GM10248 (cell line): ENCODE measurements around the gene PER3.

Source experiments
- CTCF ChIA-PET: fragments of 300-600 bp; sonication (Branson Sonifier 250); formaldehyde crosslinking; extraction: SDS; loops from one replicate; lab custom pipeline; 2021; ENCODE audit warnings: antibody characterized with exemption; lab: Yijun Ruan, JAX
- POLR2A ChIA-PET: fragments of 350-650 bp; sonication (Branson Sonifier 250); formaldehyde crosslinking; extraction: SDS; loops from one replicate; lab custom pipeline; 2020; ENCODE audit warnings: antibody characterized with exemption; lab: Yijun Ruan, JAX
- DNase-seq: peaks from one replicate; pipeline ENCODE4 v3.0.0; 2012; ENCODE audit errors: extremely low spot score
- TF ChIP-seq, protein P1 (sequence below): IDR thresholded peaks from 2 replicates; pipeline ENCODE4 v1.5.1; 2012; ENCODE audit warnings: mild to moderate bottlenecking, low read depth; ENCODE audit errors: extremely low read depth, missing control alignments, control extremely low read depth

Gene PER3

DNA sequence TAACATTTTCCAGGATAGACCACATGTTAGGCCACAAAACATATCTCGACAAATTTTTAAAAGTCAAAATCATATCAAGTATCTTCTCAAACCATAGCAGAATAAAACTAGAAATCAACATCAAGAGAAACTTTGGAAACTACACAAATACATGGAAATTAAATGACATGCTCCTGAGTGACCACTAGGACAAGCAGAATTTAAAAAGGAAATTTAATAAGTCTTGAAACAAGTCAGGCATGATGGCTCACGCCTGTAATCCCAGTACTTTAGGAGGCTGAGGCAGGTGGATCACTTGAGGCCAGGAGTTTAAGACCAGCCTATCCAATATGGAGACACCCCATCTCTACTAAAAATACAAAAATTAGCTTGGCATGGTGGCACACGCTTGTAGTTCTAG is 95.1 kb downstream of the PER3 start:
- ChIA-PET POLR2A (no interaction called here), CTCF (no interaction called here)
- TF ChIP-seq, protein P1, sequence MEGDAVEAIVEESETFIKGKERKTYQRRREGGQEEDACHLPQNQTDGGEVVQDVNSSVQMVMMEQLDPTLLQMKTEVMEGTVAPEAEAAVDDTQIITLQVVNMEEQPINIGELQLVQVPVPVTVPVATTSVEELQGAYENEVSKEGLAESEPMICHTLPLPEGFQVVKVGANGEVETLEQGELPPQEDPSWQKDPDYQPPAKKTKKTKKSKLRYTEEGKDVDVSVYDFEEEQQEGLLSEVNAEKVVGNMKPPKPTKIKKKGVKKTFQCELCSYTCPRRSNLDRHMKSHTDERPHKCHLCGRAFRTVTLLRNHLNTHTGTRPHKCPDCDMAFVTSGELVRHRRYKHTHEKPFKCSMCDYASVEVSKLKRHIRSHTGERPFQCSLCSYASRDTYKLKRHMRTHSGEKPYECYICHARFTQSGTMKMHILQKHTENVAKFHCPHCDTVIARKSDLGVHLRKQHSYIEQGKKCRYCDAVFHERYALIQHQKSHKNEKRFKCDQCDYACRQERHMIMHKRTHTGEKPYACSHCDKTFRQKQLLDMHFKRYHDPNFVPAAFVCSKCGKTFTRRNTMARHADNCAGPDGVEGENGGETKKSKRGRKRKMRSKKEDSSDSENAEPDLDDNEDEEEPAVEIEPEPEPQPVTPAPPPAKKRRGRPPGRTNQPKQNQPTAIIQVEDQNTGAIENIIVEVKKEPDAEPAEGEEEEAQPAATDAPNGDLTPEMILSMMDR, result no peak
- no peak for DNase-seq

DNA sequence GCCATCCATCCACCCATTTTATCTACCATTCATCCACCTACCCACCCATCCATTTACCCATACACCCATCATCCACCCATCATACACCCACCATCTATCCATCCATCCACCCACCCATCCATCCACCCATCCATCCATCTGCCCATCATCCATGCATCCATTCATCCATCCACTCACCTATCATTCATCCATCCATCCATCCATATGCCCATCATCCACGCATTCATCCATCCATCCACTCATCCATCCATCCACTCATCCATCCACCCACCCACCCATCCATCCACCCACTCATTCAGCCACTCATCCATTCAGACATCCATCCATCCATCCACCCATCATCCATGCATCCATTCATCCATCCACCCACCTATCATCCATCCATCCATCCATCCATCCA is 100.7 kb downstream of the PER3 start:
- POLR2A ChIA-PET, result no interaction called here
- CTCF ChIA-PET, result no interaction called here
- TF ChIP-seq, protein P1, result no peak
- DNase-seq, result no peak

DNA sequence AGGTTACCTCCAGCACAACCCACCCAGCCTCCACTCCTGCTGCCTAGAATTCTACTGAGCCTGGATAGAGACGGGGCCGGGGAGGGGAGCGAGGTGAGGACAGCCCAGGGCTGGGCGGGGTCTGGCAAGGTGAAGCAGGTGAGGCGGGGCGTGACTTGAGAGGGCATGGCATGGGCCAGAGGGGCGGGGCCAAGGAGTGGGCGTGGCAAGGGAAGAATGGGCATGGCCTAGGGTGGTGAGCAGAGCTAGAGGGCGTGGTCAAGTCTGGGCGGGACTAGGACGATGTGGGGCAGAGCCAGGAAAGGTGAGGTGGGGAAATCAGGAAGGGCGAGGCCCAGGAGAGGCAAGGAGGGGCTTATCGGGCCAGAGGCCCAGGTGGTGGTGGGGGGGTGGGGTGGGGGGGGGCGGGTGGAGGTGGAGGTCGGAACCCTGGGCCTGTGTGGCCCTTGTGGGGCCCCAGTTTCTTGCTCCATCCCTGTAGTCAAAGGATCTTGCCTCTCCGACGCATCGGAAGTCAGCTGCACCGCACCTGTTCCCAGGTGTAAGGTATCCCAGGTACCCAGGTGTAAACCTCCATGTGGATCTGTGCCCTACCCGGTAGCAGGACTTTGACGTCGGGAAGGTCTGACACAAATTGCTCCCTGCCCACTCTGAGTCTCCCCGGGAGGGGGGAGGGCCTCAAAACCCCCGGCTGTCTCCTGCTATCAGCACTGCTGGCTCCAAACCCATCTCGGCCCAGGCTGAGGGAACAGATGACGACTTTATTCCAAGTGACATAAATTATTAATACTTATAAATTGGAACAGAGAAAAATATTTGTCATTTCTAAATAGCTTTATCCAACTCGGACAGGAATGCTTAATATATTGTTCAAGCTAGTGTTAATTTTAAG is 101.7 kb downstream of the PER3 start:
- POLR2A ChIA-PET, result no interaction called here
- CTCF ChIA-PET, result interaction anchor here (1.4 kb wide), 1 partner anchor 14 kb away, joined by 4 read pairs; no protein-coding TSS in a partner anchor
- DNase-seq, result no peak
- TF ChIP-seq, protein P1, result no peak

DNA sequence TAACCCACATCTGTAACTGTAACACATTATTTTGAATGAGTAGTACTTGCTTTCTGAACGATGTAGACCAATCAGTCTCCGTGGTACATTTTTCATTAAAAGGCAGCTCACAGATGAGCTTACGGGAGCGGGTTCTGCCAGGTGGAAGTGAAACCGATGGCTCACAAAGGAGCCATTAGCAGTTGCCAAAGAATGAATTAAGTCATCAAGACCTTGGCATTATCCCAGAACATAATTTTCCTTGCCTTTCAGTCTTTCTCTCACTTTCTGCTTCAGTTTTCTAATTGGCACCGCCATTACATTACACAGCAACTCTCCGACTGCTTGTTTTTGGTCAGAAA is 102.3 kb downstream of the PER3 start:
- DNase-seq, result no peak
- TF ChIP-seq, protein P1, result no peak
- ChIA-PET CTCF (interaction anchor here (0.8 to 1.4 kb wide), 2 partner anchors 13 to 14 kb away, joined by 3 to 4 read pairs; no protein-coding TSS in a partner anchor), POLR2A (no interaction called here)

DNA sequence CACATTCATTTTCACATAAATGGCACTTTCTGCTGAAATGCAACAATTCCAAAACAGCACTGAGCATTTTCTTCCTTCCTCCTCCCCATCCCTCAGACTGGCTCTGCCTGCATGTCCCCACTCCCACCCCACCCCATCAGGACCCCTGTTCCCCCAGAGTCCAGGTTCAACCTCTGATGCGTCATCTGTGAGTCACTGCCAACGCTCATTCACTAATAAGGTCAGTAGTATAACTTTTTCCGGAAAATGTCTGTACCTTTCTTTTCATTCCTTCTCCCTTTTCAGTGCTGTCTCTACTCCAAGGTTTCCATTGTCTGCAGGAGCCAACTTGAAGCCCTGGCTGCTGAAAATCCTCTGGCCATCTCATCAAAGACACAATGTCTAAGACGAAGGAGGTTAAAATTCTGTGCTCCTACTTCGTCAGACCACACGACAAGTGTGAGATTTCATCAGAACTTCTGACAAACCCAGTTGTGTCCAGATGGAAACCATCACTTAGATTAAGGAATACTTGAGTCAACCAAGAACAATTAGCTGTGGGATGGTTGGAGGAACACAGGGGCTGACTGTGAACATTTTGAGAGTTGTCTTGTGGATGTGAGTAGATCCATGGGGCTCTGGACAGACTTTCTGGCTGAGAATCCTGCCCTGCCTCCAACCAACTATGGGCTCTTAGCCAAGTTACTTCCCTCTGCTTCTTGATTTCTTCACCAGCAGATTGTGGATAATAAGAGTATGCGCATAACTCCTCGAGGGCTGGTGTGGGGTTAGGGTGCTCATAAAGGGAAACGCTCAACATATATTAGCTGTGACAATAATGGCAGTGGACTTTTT is 104.4 kb downstream of the PER3 start:
- no peak for DNase-seq
- TF ChIP-seq, protein P1, result no peak
- ChIA-PET POLR2A (no interaction called here), CTCF (no interaction called here)

DNA sequence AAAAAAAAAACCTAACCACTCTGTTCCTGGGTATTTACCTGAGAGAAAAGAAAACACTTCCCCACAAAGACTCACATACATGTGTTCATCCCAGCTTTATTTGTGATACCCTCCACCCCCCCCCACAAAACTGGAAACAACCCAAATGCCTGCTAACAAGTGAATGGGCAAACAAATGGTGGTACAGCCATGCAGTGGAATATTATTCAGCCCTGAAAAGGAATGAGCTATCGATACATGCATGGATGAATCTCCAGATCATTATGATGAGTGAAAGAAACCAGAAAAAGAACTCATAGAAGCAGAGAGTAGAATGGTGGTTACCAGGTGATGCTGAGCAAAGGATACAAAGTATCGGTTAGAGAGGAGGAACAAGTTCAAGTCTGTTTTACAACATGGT is 106.8 kb downstream of the PER3 start:
- CTCF ChIA-PET, result no interaction called here
- DNase-seq, result no peak
- POLR2A ChIA-PET, result no interaction called here
- TF ChIP-seq, protein P1, result no peak
